SK-N-SH (cell line): Measurements from ENCODE around the gene DLL3. TPM values are rescaled to one million over a fixed set of nuclear protein-coding genes. Genes with fewer than 3 reads are reported as not detected.

ENCODE experiments used
- CTCF ChIA-PET: fragments of 300-600, 350-600 bp; formaldehyde crosslinking; extraction: SDS; loops from one replicate; lab custom pipeline; 2021; lab: Yijun Ruan, JAX
- POLR2A ChIA-PET: fragments of 350-600 bp; sonication (Branson Sonifier 250); formaldehyde crosslinking; extraction: SDS; loops from one replicate; lab custom pipeline; 2020; ENCODE audit warnings: antibody characterized with exemption, inconsistent platforms; lab: Yijun Ruan, JAX
- DNase-seq: peaks from one replicate; pipeline ENCODE4 v3.0.0; 2012
- H2AFZ ChIP-seq: fragments of 200-600 bp; sonication (generic); 2 replicates; pipeline ENCODE4 v1.8.1; 2016; ENCODE audit warnings: antibody characterized with exemption, mild to moderate bottlenecking, low read depth
- H3F3A ChIP-seq: fragments of 200-600 bp; sonication (generic); replicated peaks from 2 replicates; pipeline ENCODE3; 2016; ENCODE audit warnings: antibody characterized with exemption, mild to moderate bottlenecking; ENCODE audit not compliant: insufficient read depth
- H3K27ac ChIP-seq, 2 experiments: fragments of 200-500 bp in 1 of 2; fragments of 200-600 bp in 1 of 2; sonication (Bioruptor generic) in 1 of 2; sonication (generic), shearing (Covaris generic) in 1 of 2; 2 replicates each; pipeline versions ENCODE4 v1.5.1 to v1.6.1; 2014 to 2016; ENCODE audit warnings: low read depth in 2 of 2, inconsistent platforms in 1 of 2, low read length in 1 of 2, mild to moderate bottlenecking in 1 of 2, mixed read lengths in 1 of 2
- H3K27me3 ChIP-seq: fragments of 200-600 bp; sonication (generic), shearing (Covaris generic); 2 replicates; pipeline ENCODE4 v1.6.1; 2016; ENCODE audit warnings: mixed run types; ENCODE audit not compliant: insufficient read depth
- H3K36me3 ChIP-seq, 2 experiments: fragments of 200-500 bp in 1 of 2; fragments of 200-600 bp in 1 of 2; sonication (Bioruptor generic) in 1 of 2; sonication (generic) in 1 of 2; replicated peaks in 1 of 2; 2 replicates each; pipeline versions ENCODE3 to v1.5.1; 2014 to 2016; ENCODE audit warnings: low read length in 1 of 2, mild to moderate bottlenecking in 1 of 2; ENCODE audit not compliant: insufficient read depth in 2 of 2, control insufficient read depth in 1 of 2
- H3K4me1 ChIP-seq, 2 experiments: fragments of 200-500 bp in 1 of 2; fragments of 200-600 bp in 1 of 2; sonication (Bioruptor generic) in 1 of 2; sonication (generic), shearing (Covaris generic) in 1 of 2; 2 replicates each; pipeline versions ENCODE4 v1.5.1 to v1.6.1; 2014 to 2016; ENCODE audit warnings: low read depth in 1 of 2, low read length in 1 of 2, mixed run types in 1 of 2; ENCODE audit not compliant: insufficient read depth in 2 of 2, control insufficient read depth in 1 of 2
- H3K4me2 ChIP-seq: fragments of 200-600 bp; sonication (generic), shearing (Covaris generic); 2 replicates; pipeline ENCODE4 v1.6.1; 2017; ENCODE audit warnings: mixed run types
- H3K4me3 ChIP-seq, 2 experiments: fragments of 200-500 bp in 1 of 2; fragments of 200-600 bp in 1 of 2; sonication (Bioruptor generic) in 1 of 2; sonication (generic), shearing (Covaris generic) in 1 of 2; 2 replicates each; pipeline versions ENCODE4 v1.5.1 to v1.8.1; 2014 to 2016; ENCODE audit warnings: low read depth in 2 of 2, inconsistent platforms in 1 of 2, low read length in 1 of 2, mild to moderate bottlenecking in 1 of 2, mixed read lengths in 1 of 2, moderate library complexity in 1 of 2
- H3K79me2 ChIP-seq: fragments of 200-600 bp; sonication (generic); 2 replicates; pipeline ENCODE4 v1.8.1; 2017; ENCODE audit warnings: mild to moderate bottlenecking; ENCODE audit not compliant: insufficient read depth
- H3K9ac ChIP-seq: fragments of 200-600 bp; sonication (generic); 2 replicates; pipeline ENCODE4 v1.6.1; 2017; ENCODE audit warnings: mixed run types
- H3K9me2 ChIP-seq: fragments of 200-600 bp; sonication (generic); 2 replicates; pipeline ENCODE4 v1.6.1; 2017; ENCODE audit warnings: mixed run types
- H3K9me3 ChIP-seq: fragments of 200-600 bp; sonication (generic); 2 replicates; pipeline ENCODE4 v1.6.1; 2017; ENCODE audit warnings: mixed run types, mild to moderate bottlenecking, moderate library complexity
- H4K20me1 ChIP-seq: fragments of 200-600 bp; sonication (generic); 2 replicates; pipeline ENCODE4 v1.6.1; 2017; ENCODE audit warnings: mild to moderate bottlenecking, mixed run types; ENCODE audit not compliant: insufficient read depth
- CHD2 ChIP-seq: fragments of 150-350 bp; IDR thresholded peaks from 2 replicates; pipeline ENCODE4 v1.6.1; 2018; ENCODE audit warnings: low read length; ENCODE audit not compliant: partially characterized antibody
- EP300 ChIP-seq, 2 experiments: IDR thresholded peaks; 2 replicates each; pipeline versions ENCODE4 v1.4.0 to v1.6.1; 2012; ENCODE audit warnings: borderline replicate concordance in 1 of 2, low read depth in 1 of 2, low read length in 1 of 2
- EZH2phosphoT487 ChIP-seq: fragments of 200-600 bp; sonication (generic); IDR thresholded peaks from 2 replicates; pipeline ENCODE4 v1.6.1; 2017; ENCODE audit warnings: low read depth, mixed run types, mild to moderate bottlenecking, antibody characterized with exemption, moderate library complexity, borderline replicate concordance
- FOXM1 ChIP-seq: IDR thresholded peaks from 2 replicates; pipeline ENCODE4 v1.4.0; 2012; ENCODE audit warnings: low read depth, mild to moderate bottlenecking
- GABPA ChIP-seq: IDR thresholded peaks from 2 replicates; pipeline ENCODE4 v1.4.0; 2012; ENCODE audit warnings: low read depth, mild to moderate bottlenecking
- JUND ChIP-seq: IDR thresholded peaks from 2 replicates; pipeline ENCODE4 v1.4.0; 2012
- MEF2A ChIP-seq: IDR thresholded peaks from 2 replicates; pipeline ENCODE4 v1.4.0; 2012; ENCODE audit warnings: low read depth, borderline replicate concordance
- RAD21 ChIP-seq: IDR thresholded peaks from 2 replicates; pipeline ENCODE4 v1.6.1; 2012; ENCODE audit warnings: mild to moderate bottlenecking, low read length
- RFX5 ChIP-seq: IDR thresholded peaks from 2 replicates; pipeline ENCODE4 v1.6.1; 2012; ENCODE audit warnings: mild to moderate bottlenecking, improper control_type of control experiment, low read length
- RXRA ChIP-seq: IDR thresholded peaks from 2 replicates; pipeline ENCODE4 v1.4.0; 2012; ENCODE audit warnings: low read depth, mild to moderate bottlenecking, borderline replicate concordance
- SIN3A ChIP-seq: IDR thresholded peaks from 2 replicates; pipeline ENCODE4 v1.6.1; 2012; ENCODE audit warnings: low read depth, mild to moderate bottlenecking, low read length, moderate library complexity, borderline replicate concordance
- TCF12 ChIP-seq: IDR thresholded peaks from 2 replicates; pipeline ENCODE4 v1.4.0; 2012
- TEAD4 ChIP-seq: IDR thresholded peaks from 2 replicates; pipeline ENCODE4 v1.4.0; 2012; ENCODE audit warnings: mild to moderate bottlenecking, borderline replicate concordance; ENCODE audit not compliant: insufficient read depth
- WGBS: methylation state at CpG from one replicate; pipeline ENCODE4 v1.1.6; 2017; ENCODE audit warnings: low lambda C conversion rate; 5-methylcytosine and 5-hydroxymethylcytosine counted together
- polyA plus RNA-seq, 3 experiments: library from polyadenylated mRNA; depleted of rRNA; stranded (reverse); fragments of >200 nt; gene quantifications; 2 replicates each; pipeline ENCODE4 v1.2.3, GENCODE V29; 2012
- TF ChIP-seq, protein P1 (sequence below): fragments of 200-600 bp; sonication (generic); IDR thresholded peaks from 2 replicates; pipeline ENCODE4 v1.6.1; 2017; ENCODE audit warnings: antibody characterized with exemption, mild to moderate bottlenecking, moderate library complexity
- TF ChIP-seq, protein P2 (sequence below): IDR thresholded peaks from 2 replicates; pipeline ENCODE4 v1.6.1; 2012; ENCODE audit warnings: mild to moderate bottlenecking, low read depth, low read length, moderate library complexity
- TF ChIP-seq, protein P3 (sequence below): IDR thresholded peaks from 2 replicates; pipeline ENCODE4; 2012
- TF ChIP-seq, protein P4 (sequence below): fragments of 150-350 bp; IDR thresholded peaks from 2 replicates; pipeline ENCODE4 v1.6.1; 2016; ENCODE audit warnings: mild to moderate bottlenecking, low read depth, low read length

DLL3 gene
- polyA plus RNA-seq, 1 of the 3 experiments (the other 2 are of a cell fraction), result 4.7 TPM

DNA sequence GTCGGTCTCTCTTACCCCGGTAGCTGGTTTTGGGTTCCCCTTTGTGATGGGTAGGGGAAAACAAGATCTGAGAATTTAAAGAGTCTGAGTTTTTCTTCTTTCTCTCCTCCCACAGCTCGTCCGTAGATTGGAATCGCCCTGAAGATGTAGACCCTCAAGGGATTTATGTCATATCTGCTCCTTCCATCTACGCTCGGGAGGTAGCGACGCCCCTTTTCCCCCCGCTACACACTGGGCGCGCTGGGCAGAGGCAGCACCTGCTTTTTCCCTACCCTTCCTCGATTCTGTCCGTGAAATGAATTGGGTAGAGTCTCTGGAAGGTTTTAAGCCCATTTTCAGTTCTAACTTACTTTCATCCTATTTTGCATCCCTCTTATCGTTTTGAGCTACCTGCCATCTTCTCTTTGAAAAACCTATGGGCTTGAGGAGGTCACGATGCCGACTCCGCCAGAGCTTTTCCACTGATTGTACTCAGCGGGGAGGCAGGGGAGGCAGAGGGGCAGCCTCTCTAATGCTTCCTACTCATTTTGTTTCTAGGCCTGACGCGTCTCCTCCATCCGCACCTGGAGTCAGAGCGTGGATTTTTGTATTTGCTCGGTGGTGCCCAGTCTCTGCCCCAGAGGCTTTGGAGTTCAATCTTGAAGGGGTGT lies 9.1 kb downstream of the DLL3 start:
- H3K4me1 ChIP-seq, result peaks cover 0 to 5% of the 10 kb centered on the region in 2 experiments; a peak in 1 of 4 replicates
- ChIA-PET CTCF (interaction anchor here (0.9 to 3.0 kb wide), 3 partner anchors 8 to 25 kb away, joined by 3 to 19 read pairs (median 3); partner anchors contain the start of genes EID2B and SELENOV), POLR2A (interaction anchor here (1.3 kb wide), 1 partner anchor 72 kb away, joined by 6 read pairs; the partner anchor contains the start of gene RPS16)
- no peaks in the 10 kb centered on the region for H3K79me2 ChIP-seq
- 48% methylated on average over 24 of the region's 24 CpGs for WGBS
- no peak for DNase-seq
- no peaks in the 10 kb centered on the region for H3K27me3 ChIP-seq
- no peaks in the 10 kb centered on the region for H3F3A ChIP-seq
- no peaks in the 10 kb centered on the region for H4K20me1 ChIP-seq
- H3K4me3 ChIP-seq, result peak overlapping the region; percentile 64 to 76
- H3K36me3 ChIP-seq, result no peaks in the 10 kb centered on the region
- no peaks in the 10 kb centered on the region for H3K9me3 ChIP-seq
- peak overlapping the region; percentile 53 for H3K9ac ChIP-seq
- H3K27ac ChIP-seq, result no peak overlapping the region; a peak in 1 of 4 replicates
- H3K9me2 ChIP-seq, result no peaks in the 10 kb centered on the region
- H2AFZ ChIP-seq, result peak overlapping the region; percentile 84
- peak overlapping the region; percentile 83 for H3K4me2 ChIP-seq
- TF ChIP-seq RFX5, result no peak
- TF ChIP-seq SIN3A, result no peak
- TF ChIP-seq RAD21, result no peak
- TF ChIP-seq TEAD4, result no peak
- TF ChIP-seq TCF12, result no peak

GRCh38 chr19:39508629-39509028 lies 9.9 kb downstream of the DLL3 start:
- H3K27ac ChIP-seq, result no peak overlapping the region
- H4K20me1 ChIP-seq, result no peaks in the 10 kb centered on the region
- no peaks in the 10 kb centered on the region for H3K9me2 ChIP-seq
- H3K27me3 ChIP-seq, result no peaks in the 10 kb centered on the region
- TF ChIP-seq TEAD4 (no peak), EP300 (IDR thresholded peaks at IDR 0.05; ENCODE audit: borderline replicate concordance in 1 of 2, low read depth in 1 of 2, low read length in 1 of 2) (no peak), TCF12 (no peak), SIN3A (no peak), GABPA (no peak), FOXM1 (no peak), JUND (no peak), EZH2phosphoT487 (no peak), MEF2A (no peak), RFX5 (no peak), CHD2 (no peak), RXRA (no peak)
- TF ChIP-seq, protein P1, sequence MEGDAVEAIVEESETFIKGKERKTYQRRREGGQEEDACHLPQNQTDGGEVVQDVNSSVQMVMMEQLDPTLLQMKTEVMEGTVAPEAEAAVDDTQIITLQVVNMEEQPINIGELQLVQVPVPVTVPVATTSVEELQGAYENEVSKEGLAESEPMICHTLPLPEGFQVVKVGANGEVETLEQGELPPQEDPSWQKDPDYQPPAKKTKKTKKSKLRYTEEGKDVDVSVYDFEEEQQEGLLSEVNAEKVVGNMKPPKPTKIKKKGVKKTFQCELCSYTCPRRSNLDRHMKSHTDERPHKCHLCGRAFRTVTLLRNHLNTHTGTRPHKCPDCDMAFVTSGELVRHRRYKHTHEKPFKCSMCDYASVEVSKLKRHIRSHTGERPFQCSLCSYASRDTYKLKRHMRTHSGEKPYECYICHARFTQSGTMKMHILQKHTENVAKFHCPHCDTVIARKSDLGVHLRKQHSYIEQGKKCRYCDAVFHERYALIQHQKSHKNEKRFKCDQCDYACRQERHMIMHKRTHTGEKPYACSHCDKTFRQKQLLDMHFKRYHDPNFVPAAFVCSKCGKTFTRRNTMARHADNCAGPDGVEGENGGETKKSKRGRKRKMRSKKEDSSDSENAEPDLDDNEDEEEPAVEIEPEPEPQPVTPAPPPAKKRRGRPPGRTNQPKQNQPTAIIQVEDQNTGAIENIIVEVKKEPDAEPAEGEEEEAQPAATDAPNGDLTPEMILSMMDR, result no peak
- TF ChIP-seq, protein P2, sequence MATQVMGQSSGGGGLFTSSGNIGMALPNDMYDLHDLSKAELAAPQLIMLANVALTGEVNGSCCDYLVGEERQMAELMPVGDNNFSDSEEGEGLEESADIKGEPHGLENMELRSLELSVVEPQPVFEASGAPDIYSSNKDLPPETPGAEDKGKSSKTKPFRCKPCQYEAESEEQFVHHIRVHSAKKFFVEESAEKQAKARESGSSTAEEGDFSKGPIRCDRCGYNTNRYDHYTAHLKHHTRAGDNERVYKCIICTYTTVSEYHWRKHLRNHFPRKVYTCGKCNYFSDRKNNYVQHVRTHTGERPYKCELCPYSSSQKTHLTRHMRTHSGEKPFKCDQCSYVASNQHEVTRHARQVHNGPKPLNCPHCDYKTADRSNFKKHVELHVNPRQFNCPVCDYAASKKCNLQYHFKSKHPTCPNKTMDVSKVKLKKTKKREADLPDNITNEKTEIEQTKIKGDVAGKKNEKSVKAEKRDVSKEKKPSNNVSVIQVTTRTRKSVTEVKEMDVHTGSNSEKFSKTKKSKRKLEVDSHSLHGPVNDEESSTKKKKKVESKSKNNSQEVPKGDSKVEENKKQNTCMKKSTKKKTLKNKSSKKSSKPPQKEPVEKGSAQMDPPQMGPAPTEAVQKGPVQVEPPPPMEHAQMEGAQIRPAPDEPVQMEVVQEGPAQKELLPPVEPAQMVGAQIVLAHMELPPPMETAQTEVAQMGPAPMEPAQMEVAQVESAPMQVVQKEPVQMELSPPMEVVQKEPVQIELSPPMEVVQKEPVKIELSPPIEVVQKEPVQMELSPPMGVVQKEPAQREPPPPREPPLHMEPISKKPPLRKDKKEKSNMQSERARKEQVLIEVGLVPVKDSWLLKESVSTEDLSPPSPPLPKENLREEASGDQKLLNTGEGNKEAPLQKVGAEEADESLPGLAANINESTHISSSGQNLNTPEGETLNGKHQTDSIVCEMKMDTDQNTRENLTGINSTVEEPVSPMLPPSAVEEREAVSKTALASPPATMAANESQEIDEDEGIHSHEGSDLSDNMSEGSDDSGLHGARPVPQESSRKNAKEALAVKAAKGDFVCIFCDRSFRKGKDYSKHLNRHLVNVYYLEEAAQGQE, result no peak
- TF ChIP-seq, protein P3, sequence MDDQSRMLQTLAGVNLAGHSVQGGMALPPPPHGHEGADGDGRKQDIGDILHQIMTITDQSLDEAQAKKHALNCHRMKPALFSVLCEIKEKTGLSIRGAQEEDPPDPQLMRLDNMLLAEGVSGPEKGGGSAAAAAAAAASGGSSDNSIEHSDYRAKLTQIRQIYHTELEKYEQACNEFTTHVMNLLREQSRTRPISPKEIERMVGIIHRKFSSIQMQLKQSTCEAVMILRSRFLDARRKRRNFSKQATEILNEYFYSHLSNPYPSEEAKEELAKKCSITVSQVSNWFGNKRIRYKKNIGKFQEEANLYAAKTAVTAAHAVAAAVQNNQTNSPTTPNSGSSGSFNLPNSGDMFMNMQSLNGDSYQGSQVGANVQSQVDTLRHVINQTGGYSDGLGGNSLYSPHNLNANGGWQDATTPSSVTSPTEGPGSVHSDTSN, result no peak
- TF ChIP-seq, protein P4, sequence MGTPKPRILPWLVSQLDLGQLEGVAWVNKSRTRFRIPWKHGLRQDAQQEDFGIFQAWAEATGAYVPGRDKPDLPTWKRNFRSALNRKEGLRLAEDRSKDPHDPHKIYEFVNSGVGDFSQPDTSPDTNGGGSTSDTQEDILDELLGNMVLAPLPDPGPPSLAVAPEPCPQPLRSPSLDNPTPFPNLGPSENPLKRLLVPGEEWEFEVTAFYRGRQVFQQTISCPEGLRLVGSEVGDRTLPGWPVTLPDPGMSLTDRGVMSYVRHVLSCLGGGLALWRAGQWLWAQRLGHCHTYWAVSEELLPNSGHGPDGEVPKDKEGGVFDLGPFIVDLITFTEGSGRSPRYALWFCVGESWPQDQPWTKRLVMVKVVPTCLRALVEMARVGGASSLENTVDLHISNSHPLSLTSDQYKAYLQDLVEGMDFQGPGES, result no peak
- 94% methylated on average over 9 of the region's 9 CpGs for WGBS
- H3K4me3 ChIP-seq, result no peak overlapping the region
- ChIA-PET CTCF (interaction anchor here (0.7 to 1.9 kb wide), 3 partner anchors 9 to 33 kb away, joined by 3 to 5 read pairs (median 4); partner anchors contain the start of genes DLL3 and EID2B), POLR2A (no interaction called here)
- H3K4me1 ChIP-seq, result peaks cover 0 to 5% of the 10 kb centered on the region in 2 experiments; a peak in 1 of 4 replicates
- H3K4me2 ChIP-seq, result no peak overlapping the region
- no peaks in the 10 kb centered on the region for H3F3A ChIP-seq
- H3K79me2 ChIP-seq, result no peaks in the 10 kb centered on the region
- no peaks in the 10 kb centered on the region for H3K36me3 ChIP-seq
- DNase-seq, result no peak
- H3K9ac ChIP-seq, result no peak overlapping the region
- H3K9me3 ChIP-seq, result no peaks in the 10 kb centered on the region
- H2AFZ ChIP-seq, result no peak overlapping the region
